ENCODE results near the gene WDR74. TPM values are rescaled to one million over a fixed set of nuclear protein-coding genes. Genes with fewer than 3 reads are reported as not detected.

WDR74 gene
- total and polyA plus RNA-seq, 9 of the 15 experiments (the other 6 are each of a cell fraction or from before 2014, with no cell fraction given) = 32.7 to 210 (median 114) TPM

DNA sequence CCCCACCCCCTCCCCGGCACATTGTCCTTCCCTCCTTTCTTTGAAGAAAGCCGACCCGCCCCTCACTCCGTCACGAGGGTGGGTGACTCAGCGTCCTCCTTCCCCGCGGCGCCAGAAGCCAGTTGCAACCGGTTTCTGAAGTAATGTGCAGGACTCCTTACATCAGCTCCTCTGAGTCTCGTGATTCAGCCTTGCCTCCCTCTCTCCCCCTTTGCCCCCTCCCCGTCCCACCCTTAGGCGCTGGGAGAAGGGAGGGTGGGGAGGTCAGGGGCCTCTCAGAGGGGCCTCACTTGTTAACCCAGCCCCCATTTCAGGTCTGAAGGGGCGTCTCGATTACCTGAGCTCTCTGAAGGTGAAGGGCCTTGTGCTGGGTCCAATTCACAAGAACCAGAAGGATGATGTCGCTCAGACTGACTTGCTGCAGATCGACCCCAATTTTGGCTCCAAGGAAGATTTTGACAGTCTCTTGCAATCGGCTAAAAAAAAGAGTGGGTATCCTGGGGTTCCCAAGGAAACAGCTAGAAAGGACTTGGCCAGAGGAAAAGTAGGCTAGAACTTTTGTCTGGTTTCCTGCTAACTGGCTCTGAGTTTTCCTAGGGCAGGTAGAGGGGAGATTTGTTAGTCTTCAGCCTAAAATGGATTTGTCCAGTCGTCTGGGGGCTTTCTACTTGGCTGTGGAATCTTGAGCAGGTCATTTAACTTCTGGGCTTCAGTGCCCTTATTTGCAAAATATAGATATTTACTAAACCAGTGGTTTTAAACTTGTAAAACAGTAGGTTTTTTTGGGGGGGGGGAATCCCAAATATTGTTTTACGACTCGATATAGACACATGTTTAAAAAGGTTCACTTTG is 42.4 kb upstream of the WDR74 start (continued):
- TF ChIP-seq ESRRB (CRISPR knock-in tag; IDR thresholded peaks at IDR 0.05; ENCODE audit: borderline replicate concordance) (no peak), RBFOX2 (IDR thresholded peaks at IDR 0.05; ENCODE audit: low read depth, low read length) (no peak), NFE2L1 (tag; IDR thresholded peaks at IDR 0.05; ENCODE audit: borderline replicate concordance, low read depth) (no peak), PHB2 (IDR thresholded peaks at IDR 0.05; ENCODE audit: low read depth) (no peak), BRD4 (IDR thresholded peaks at IDR 0.05) (peak; percentile 85), ZBTB26 (CRISPR knock-in tag; IDR thresholded peaks at IDR 0.05) (no peak), ZNF644 (tag; IDR thresholded peaks at IDR 0.05; ENCODE audit: low read depth) (no peak), E2F1 (CRISPR knock-in tag; IDR thresholded peaks at IDR 0.05) (no peak), CBX8 (IDR thresholded peaks at IDR 0.05; ENCODE audit: borderline replicate concordance, extremely low read depth, low read depth, low read length, poor library complexity, severe bottlenecking) (no peak), SMARCE1 (IDR thresholded peaks at IDR 0.05) (peak; percentile 52; the same call in 1 of the 2 replicates), ZNF57 (CRISPR knock-in tag; IDR thresholded peaks at IDR 0.05) (no peak), POLR2B (IDR thresholded peaks at IDR 0.05; ENCODE audit: low read depth, partially characterized antibody) (peak; percentile 39), NELFE (IDR thresholded peaks at IDR 0.05; ENCODE audit: insufficient read depth, insufficient read length) (no peak), ATF7 (IDR thresholded peaks at IDR 0.05) (peak; percentile 64; the same call in 1 of the 2 replicates), KLF6 (CRISPR knock-in tag; IDR thresholded peaks at IDR 0.05; ENCODE audit: borderline replicate concordance) (peak; percentile 45; the same call in 1 of the 2 replicates), PML (IDR thresholded peaks at IDR 0.05; ENCODE audit: low read length) (0 out of 2 replicates have a peak, but pooled peaks have one; percentile 22), USF2 (CRISPR knock-in tag; IDR thresholded peaks at IDR 0.05) (peak; percentile 80), KHSRP (IDR thresholded peaks at IDR 0.05) (no peak), L3MBTL2 (IDR thresholded peaks at IDR 0.05) (no peak), AFF4 (CRISPR knock-in tag; IDR thresholded peaks at IDR 0.05) (peak; percentile 18; the same call in 1 of the 2 replicates), ZNF197 (CRISPR knock-in tag; IDR thresholded peaks at IDR 0.05; ENCODE audit: low read depth) (no peak)

Measured in K562 (cell line).